Right lobe of liver (tissue), 6 donors: ENCODE measurements around the gene PIK3R5. TPM values are rescaled to one million over a fixed set of nuclear protein-coding genes. Genes with fewer than 3 reads are reported as not detected.

Experiments used
- ATAC-seq, 4 donors: fragments of 200-7000 bp; cut with Tn5 transposase; one replicate each; pipeline ENCODE4 v1.9.1; 2020; ENCODE audit warnings: mild to moderate bottlenecking in 4 of 4, moderate library complexity in 4 of 4
- DNase-seq, 3 donors: peaks; one replicate each; pipeline ENCODE4 v3.0.0-alpha.2; 2020
- H3K27ac ChIP-seq, 3 donors: fragments of 200-600 bp; one replicate each; pipeline ENCODE4 v1.8.0; 2022
- H3K27me3 ChIP-seq, 2 donors: fragments of 200-600 bp; one replicate each; pipeline ENCODE4 v1.8.0; 2022
- H3K36me3 ChIP-seq, 4 donors: fragments of 200-600 bp; sonication (generic) in 1 of 4; one replicate each; pipeline versions ENCODE4 v1.5.1 to v1.8.0; 2017 to 2022; ENCODE audit warnings: control low read depth in 1 of 4
- H3K4me1 ChIP-seq, 4 donors: fragments of 200-600 bp; sonication (generic) in 1 of 4; one replicate each; pipeline versions ENCODE4 v1.5.1 to v1.8.0; 2017 to 2022; ENCODE audit warnings: control low read depth in 1 of 4
- H3K4me3 ChIP-seq, 3 donors: fragments of 200-600 bp; one replicate each; pipeline ENCODE4 v1.8.0; 2022
- H3K9me3 ChIP-seq, 4 donors: fragments of 200-600 bp; sonication (generic) in 1 of 4; one replicate each; pipeline versions ENCODE4 v1.5.1 to v1.8.0; 2017 to 2022; ENCODE audit warnings: control low read depth in 1 of 4
- POLR2A ChIP-seq: fragments of 450-650 bp; IDR thresholded peaks from one replicate; pipeline ENCODE4 v1.6.1; 2017; ENCODE audit warnings: antibody characterized with exemption, mild to moderate bottlenecking
- WGBS: methylation state at CpG from one replicate; pipeline ENCODE4 v1.1.6; 2018; ENCODE audit warnings: low coverage, low lambda C conversion rate; ENCODE audit not compliant: insufficient coverage; ENCODE audit errors: missing lambda C conversion rate; 5-methylcytosine and 5-hydroxymethylcytosine counted together
- intact Hi-C, 2 donors: fragments of 100-400 bp; cut with DNase I; formaldehyde crosslinking; loops; one replicate each; pipeline versions ENCODE4 v1.11.2 to v1.14.1; 2022
- total RNA-seq, 6 experiments: library from RNA; depleted of rRNA in 2 of 6; stranded (reverse); fragments of >200 nt in 2 of 6; fragmentation: NEBNext Ultra II Directional in 3 of 6; extraction: Animal tissue kit (Norgen Biotek cat#: 25700) in 3 of 6; gene quantifications; one replicate each; pipeline versions ENCODE4 v1.1.0 to v1.2.4, GENCODE V29; 2016 to 2023
- TF ChIP-seq, protein P1 (sequence below), 4 donors: fragments of 200-600 bp in 3 of 4; fragments of 450-650 bp in 1 of 4; IDR thresholded peaks; one replicate each; pipeline versions ENCODE4 v1.5.1 to v1.8.0; 2016 to 2022; ENCODE audit warnings: antibody characterized with exemption in 4 of 4, mild to moderate bottlenecking in 2 of 4
- donor health status: DM: no; HTN: yes; CAD: no.
- donor health status: DM: no; HTN: no; CAD: no.
- donor health status: DM: no; HTN: no; CAD: no.
- donor health status: DM: no; HTN: yes; CAD: no.
- donor health status: DM: no; HTN: yes; CAD: no.

Gene PIK3R5
- total RNA-seq, 6 experiments from 2014 or later, result 3.7 to 6.5 (median 5.0) TPM

DNA sequence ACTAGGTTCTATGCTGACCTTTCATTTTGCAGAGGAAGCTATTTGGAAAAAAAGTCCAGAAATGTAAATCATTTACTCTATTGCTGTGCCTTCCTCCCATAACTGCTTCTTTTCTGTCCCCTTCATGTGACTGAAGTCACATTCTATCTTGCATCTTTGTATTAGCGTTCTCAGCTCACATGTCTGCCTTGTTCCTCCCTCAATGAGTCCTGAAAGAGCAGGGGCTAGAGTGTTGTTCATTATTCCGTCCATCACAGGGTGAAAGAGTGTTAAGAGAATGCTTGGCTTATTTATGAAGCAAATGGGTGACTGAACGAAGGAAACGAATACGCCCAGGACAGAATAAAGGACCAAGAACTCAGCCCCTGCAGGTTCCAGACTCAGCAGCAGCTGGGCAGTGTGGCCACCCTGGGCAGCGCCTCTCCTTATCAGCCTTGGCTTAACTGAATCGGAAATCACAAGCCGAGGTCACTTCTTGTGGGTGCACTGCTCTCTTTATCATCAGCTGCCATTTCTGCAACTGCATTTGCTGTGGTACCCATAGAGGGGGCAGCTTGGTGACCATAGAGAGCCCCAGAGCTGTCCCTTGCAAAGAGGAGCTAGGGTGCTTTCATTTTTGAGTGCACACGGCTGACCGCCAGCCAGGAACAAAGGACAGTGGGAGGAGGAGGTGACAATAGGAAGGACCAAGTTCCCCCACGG is 96.2 kb downstream of the PIK3R5 start:
- 55% methylated on average over 7 of the region's 11 CpGs for WGBS
- intact Hi-C loops, result no loop called here
- Histone ChIP-seq H3K27me3 (no peaks in the 10 kb centered on the region), H3K36me3 (no peaks in the 10 kb centered on the region), H3K27ac (no peak overlapping the region), H3K4me1 (no peaks in the 10 kb centered on the region), H3K9me3 (no peaks in the 10 kb centered on the region), H3K4me3 (no peak overlapping the region)
- DNase-seq (no peak), ATAC-seq (peak in 3 of 4 donors; percentile 13 to 23 (median 16))
- TF ChIP-seq, protein P1, sequence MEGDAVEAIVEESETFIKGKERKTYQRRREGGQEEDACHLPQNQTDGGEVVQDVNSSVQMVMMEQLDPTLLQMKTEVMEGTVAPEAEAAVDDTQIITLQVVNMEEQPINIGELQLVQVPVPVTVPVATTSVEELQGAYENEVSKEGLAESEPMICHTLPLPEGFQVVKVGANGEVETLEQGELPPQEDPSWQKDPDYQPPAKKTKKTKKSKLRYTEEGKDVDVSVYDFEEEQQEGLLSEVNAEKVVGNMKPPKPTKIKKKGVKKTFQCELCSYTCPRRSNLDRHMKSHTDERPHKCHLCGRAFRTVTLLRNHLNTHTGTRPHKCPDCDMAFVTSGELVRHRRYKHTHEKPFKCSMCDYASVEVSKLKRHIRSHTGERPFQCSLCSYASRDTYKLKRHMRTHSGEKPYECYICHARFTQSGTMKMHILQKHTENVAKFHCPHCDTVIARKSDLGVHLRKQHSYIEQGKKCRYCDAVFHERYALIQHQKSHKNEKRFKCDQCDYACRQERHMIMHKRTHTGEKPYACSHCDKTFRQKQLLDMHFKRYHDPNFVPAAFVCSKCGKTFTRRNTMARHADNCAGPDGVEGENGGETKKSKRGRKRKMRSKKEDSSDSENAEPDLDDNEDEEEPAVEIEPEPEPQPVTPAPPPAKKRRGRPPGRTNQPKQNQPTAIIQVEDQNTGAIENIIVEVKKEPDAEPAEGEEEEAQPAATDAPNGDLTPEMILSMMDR (IDR thresholded peaks at IDR 0.05), result no peak
- no peak for TF ChIP-seq POLR2A

DNA sequence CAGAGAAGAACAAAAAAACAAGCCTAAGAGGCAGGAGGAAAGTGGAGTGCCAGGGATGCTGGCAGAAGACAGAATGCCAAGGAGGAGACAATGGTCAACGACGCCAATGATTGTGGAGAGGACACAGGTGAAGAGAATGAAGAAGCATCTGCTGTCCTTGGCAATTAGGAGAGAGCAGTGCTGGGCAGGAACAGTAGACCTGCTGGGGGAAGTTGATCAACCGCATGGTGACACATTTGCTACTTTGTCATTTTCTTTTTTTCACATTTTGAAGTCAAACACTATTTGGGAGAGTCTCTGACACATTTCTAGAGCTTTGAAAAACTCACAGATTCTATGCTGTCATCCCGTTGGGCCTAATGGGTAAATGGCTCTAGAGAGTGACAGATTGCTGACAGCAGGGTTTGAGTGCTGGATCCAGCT is 97.0 kb downstream of the PIK3R5 start:
- intact Hi-C loops, result no loop called here
- no peak for ATAC-seq
- no peaks in the 10 kb centered on the region for H3K4me1 ChIP-seq
- H3K4me3 ChIP-seq, result no peak overlapping the region
- TF ChIP-seq, protein P1 (IDR thresholded peaks at IDR 0.05), result no peak
- no peak for TF ChIP-seq POLR2A
- H3K27me3 ChIP-seq, result no peaks in the 10 kb centered on the region
- H3K9me3 ChIP-seq, result no peaks in the 10 kb centered on the region
- H3K36me3 ChIP-seq, result no peaks in the 10 kb centered on the region
- H3K27ac ChIP-seq, result no peak overlapping the region
- WGBS, result 70% methylated on average over 4 of the region's 4 CpGs
- DNase-seq, result no peak

DNA sequence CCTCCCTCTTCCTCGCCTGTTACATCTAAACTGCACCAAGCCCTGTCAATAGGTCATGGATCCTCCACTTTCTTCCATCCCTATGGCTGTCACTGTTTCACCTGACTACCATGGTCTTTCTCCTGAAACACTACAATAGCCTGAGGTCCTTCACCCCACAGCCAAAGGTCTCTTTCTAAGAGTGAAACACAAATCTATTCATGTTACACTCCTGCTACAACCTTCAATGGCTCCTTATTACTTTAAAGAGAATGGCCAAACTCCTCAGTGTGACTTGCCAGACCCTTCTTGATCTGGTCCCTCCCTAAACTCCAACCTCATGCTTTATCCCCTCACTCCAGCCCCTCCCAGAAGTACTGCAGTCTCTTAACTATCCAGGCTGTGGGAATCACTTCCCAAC is 97.4 kb downstream of the PIK3R5 start:
- H3K36me3 ChIP-seq, result no peaks in the 10 kb centered on the region
- no peak overlapping the region for H3K4me3 ChIP-seq
- H3K27me3 ChIP-seq, result no peaks in the 10 kb centered on the region
- ATAC-seq (no peak), DNase-seq (no peak)
- TF ChIP-seq, protein P1 (IDR thresholded peaks at IDR 0.05), result no peak
- no peak for TF ChIP-seq POLR2A
- no peaks in the 10 kb centered on the region for H3K9me3 ChIP-seq
- 83% methylated on average over 1 of the region's 1 CpG for WGBS
- no peak overlapping the region for H3K27ac ChIP-seq
- intact Hi-C loops, result no loop called here
- no peaks in the 10 kb centered on the region for H3K4me1 ChIP-seq

DNA sequence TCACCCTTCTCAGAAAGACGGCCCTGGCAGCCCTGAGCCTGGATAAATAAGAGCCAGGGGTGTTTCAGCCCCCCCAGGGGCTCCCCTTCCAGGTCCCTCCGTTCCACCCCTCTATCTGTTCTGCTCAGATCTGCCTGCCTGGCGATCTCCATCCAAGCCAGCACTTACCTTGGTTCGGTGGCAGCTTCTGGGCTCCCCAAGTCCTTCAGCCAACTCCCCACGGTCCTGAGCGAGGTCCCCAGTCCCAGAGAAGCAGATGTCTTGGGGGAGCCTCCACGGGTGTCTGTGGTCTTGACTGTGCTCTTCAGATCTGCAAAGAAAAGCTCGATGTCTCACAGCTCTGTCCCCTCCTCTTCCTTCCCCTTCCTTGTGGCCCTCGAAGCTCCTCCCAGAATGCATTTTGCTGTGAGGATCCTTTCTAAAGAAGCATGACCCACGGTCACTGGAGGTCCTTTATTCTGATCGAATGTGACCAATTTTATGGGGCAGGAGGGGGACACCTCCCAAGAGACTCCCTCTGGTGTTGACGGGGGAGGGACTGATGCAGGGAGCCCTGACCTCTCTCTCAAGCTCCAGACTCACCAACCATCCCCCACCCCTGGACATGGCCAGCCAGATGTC is 98.0 kb downstream of the PIK3R5 start, which contains the start of gene PIK3R6:
Gene PIK3R6, minus strand, starts transcription at position 314 of the 621 bp plus-strand sequence. CDS start 17,880 bp downstream, outside the sequence.
- H3K4me1 ChIP-seq, result no peaks in the 10 kb centered on the region
- TF ChIP-seq, protein P1 (IDR thresholded peaks at IDR 0.05), result no peak
- no peak for TF ChIP-seq POLR2A
- peak; percentile 36 to 53 (median 47) for ATAC-seq
- H3K36me3 ChIP-seq, result no peaks in the 10 kb centered on the region
- no peak within 1 kb of the TSS for H3K4me3 ChIP-seq
- no peaks in the 10 kb centered on the region for H3K27me3 ChIP-seq
- intact Hi-C loops, result no loop called here
- DNase-seq, result no peak
- no peak within 1 kb of the TSS for H3K27ac ChIP-seq
- no peaks in the 10 kb centered on the region for H3K9me3 ChIP-seq
- 57% methylated on average over 3 of the region's 12 CpGs for WGBS
